PC-3 (cell line): ENCODE results near the gene ABLIM3. TPM values are rescaled to one million over a fixed set of nuclear protein-coding genes. Genes with fewer than 3 reads are reported as not detected.

ENCODE experiments used
- ATAC-seq: fragments of 200-7000 bp; cut with Tn5 transposase; 2 replicates; pipeline ENCODE4 v1.9.1; 2020; ENCODE audit warnings: mild to moderate bottlenecking, moderate library complexity
- BruUV-seq: library from RNA; stranded (reverse); fragments of 400-500 nt; replicated peaks from 2 replicates; lab custom pipeline; 2021; lab: Mats Ljungman, UMichigan
- CTCF ChIA-PET: fragments of 300-600 bp; sonication (Branson Sonifier 250); formaldehyde crosslinking; loops from one replicate; lab custom pipeline; 2022; ENCODE audit warnings: antibody characterized with exemption; lab: Charles Lee
- POLR2A ChIA-PET: fragments of 300-600 bp; sonication (Branson Sonifier 250); formaldehyde crosslinking; loops from one replicate; lab custom pipeline; 2022; ENCODE audit warnings: antibody characterized with exemption; ENCODE audit not compliant: unreplicated experiment; lab: Charles Lee
- DNase-seq: peaks from one replicate; pipeline ENCODE4 v3.0.0-alpha.2; 2015
- H2AFZ ChIP-seq: fragments of 300-600 bp; sonication (generic); 2 replicates; pipeline ENCODE4 v1.6.0; 2016; ENCODE audit warnings: antibody characterized with exemption, low read length
- H3F3A ChIP-seq: fragments of 300-600 bp; sonication (generic); one replicate; pipeline ENCODE4 v1.6.0; 2017; ENCODE audit warnings: antibody characterized with exemption, low read length, control low read depth, mild to moderate bottlenecking; ENCODE audit not compliant: unreplicated experiment
- H3K27ac ChIP-seq: fragments of 300-600 bp; sonication (generic); 2 replicates; pipeline ENCODE4 v1.5.1; 2016; ENCODE audit warnings: mild to moderate bottlenecking, low read length
- H3K27me3 ChIP-seq: fragments of 300-600 bp; sonication (generic); 2 replicates; pipeline ENCODE4 v1.6.1; 2016; ENCODE audit warnings: low read length, mixed read lengths
- H3K36me3 ChIP-seq: fragments of 300-600 bp; sonication (generic); 2 replicates; pipeline ENCODE4 v1.6.1; 2016; ENCODE audit warnings: low read depth, mixed run types, low read length, mixed read lengths
- H3K4me1 ChIP-seq: fragments of 300-600 bp; sonication (generic); 2 replicates; pipeline ENCODE4 v1.5.1; 2016; ENCODE audit warnings: low read length; ENCODE audit not compliant: insufficient read depth
- H3K4me2 ChIP-seq: fragments of 300-600 bp; sonication (generic); 2 replicates; pipeline ENCODE4 v1.6.0; 2016; ENCODE audit warnings: low read length
- H3K4me3 ChIP-seq: fragments of 300-600 bp; sonication (generic); 2 replicates; pipeline ENCODE4 v1.5.1; 2016; ENCODE audit warnings: mild to moderate bottlenecking, low read length, mixed read lengths
- H3K79me2 ChIP-seq: fragments of 300-600 bp; sonication (generic); 2 replicates; pipeline ENCODE4 v1.6.1; 2017; ENCODE audit warnings: low read length, mixed read lengths
- H3K9ac ChIP-seq: fragments of 300-600 bp; sonication (generic); 2 replicates; pipeline ENCODE4 v1.6.0; 2016; ENCODE audit warnings: mild to moderate bottlenecking, low read length
- H3K9me2 ChIP-seq: fragments of 300-600 bp; sonication (generic); replicated peaks from 2 replicates; pipeline ENCODE4 v1.6.1; 2016; ENCODE audit warnings: mixed run types, low read length, mixed read lengths
- H3K9me3 ChIP-seq: fragments of 300-600 bp; sonication (generic); 2 replicates; pipeline ENCODE4 v1.6.1; 2016; ENCODE audit warnings: low read length, mixed read lengths
- H4K20me1 ChIP-seq: fragments of 300-600 bp; sonication (generic); 2 replicates; pipeline ENCODE4 v1.6.1; 2016; ENCODE audit warnings: low read length, mixed read lengths
- CTCF ChIP-seq: fragments of 300-600 bp; sonication (generic); conservative IDR thresholded peaks from 2 replicates; pipeline ENCODE4 v1.5.1; 2017; ENCODE audit warnings: antibody characterized with exemption, low read depth, mild to moderate bottlenecking, low read length
- EZH2 ChIP-seq: fragments of 300-600 bp; sonication (generic); IDR thresholded peaks from one replicate; pipeline ENCODE4 v1.6.1; 2017; ENCODE audit warnings: antibody characterized with exemption, mild to moderate bottlenecking, low read length; ENCODE audit not compliant: unreplicated experiment
- EZH2phosphoT487 ChIP-seq: fragments of 300-600 bp; sonication (generic); IDR thresholded peaks from 2 replicates; pipeline ENCODE4 v1.6.1; 2018; ENCODE audit warnings: mild to moderate bottlenecking, antibody characterized with exemption, low read length, borderline replicate concordance
- intact Hi-C: fragments of 100-400 bp; cut with micrococcal nuclease; formaldehyde crosslinking; loops from 2 replicates; pipeline ENCODE4 v1.9.0; 2023
- total RNA-seq: library from RNA; depleted of rRNA; stranded (reverse); fragments of >200 nt; gene quantifications from 2 replicates; pipeline ENCODE4 v1.2.3, GENCODE V29; 2014

The ABLIM3 gene
- total RNA-seq, 1 experiment from 2014 or later: 43.6 TPM

GRCh38 chr5:149242339-149242738, 101.0 kb downstream of the ABLIM3 start:
- Histone ChIP-seq H3K4me3 (no peak overlapping the region), H3K36me3 (peaks cover 10% of the 10 kb centered on the region), H3F3A (no peaks in the 10 kb centered on the region), H3K9ac (no peak overlapping the region), H3K4me1 (no peaks in the 10 kb centered on the region), H3K9me3 (no peaks in the 10 kb centered on the region), H3K79me2 (no peaks in the 10 kb centered on the region), H3K27me3 (no peaks in the 10 kb centered on the region), H3K4me2 (no peak overlapping the region), H4K20me1 (no peaks in the 10 kb centered on the region), H3K27ac (no peak overlapping the region), H3K9me2 (no peaks in the 10 kb centered on the region), H2AFZ (no peak overlapping the region)
- ATAC-seq: no peak
- intact Hi-C loops: no loop called here
- DNase-seq: no peak
- ChIA-PET POLR2A (no interaction called here), CTCF (no interaction called here)
- TF ChIP-seq EZH2phosphoT487: no peak
- TF ChIP-seq EZH2: no peak
- no peak for TF ChIP-seq CTCF
- no TSS peak for BruUV-seq

- ATAC-seq (no peak), DNase-seq (no peak)
- no peaks in the 10 kb centered on the region for H4K20me1 ChIP-seq
- H3K4me3 ChIP-seq: no peak overlapping the region
- H2AFZ ChIP-seq: no peak overlapping the region
- intact Hi-C loops: no loop called here
- H3K4me2 ChIP-seq: no peak overlapping the region
- no peaks in the 10 kb centered on the region for H3K79me2 ChIP-seq
- peaks cover 13% of the 10 kb centered on the region for H3K36me3 ChIP-seq
- no TSS peak for BruUV-seq
- no peaks in the 10 kb centered on the region for H3K4me1 ChIP-seq
- H3K27ac ChIP-seq: no peak overlapping the region
- no peaks in the 10 kb centered on the region for H3K9me3 ChIP-seq
- H3K9ac ChIP-seq: no peak overlapping the region
- POLR2A ChIA-PET: no interaction called here
- H3F3A ChIP-seq: no peaks in the 10 kb centered on the region
- no peak for TF ChIP-seq EZH2
- no peak for TF ChIP-seq CTCF
- TF ChIP-seq EZH2phosphoT487: no peak
- CTCF ChIA-PET: no interaction called here
- no peaks in the 10 kb centered on the region for H3K27me3 ChIP-seq
- H3K9me2 ChIP-seq: no peaks in the 10 kb centered on the region
Measured at GRCh38 chr5:149246906-149247305, 105.6 kb downstream of the ABLIM3 start.

DNA sequence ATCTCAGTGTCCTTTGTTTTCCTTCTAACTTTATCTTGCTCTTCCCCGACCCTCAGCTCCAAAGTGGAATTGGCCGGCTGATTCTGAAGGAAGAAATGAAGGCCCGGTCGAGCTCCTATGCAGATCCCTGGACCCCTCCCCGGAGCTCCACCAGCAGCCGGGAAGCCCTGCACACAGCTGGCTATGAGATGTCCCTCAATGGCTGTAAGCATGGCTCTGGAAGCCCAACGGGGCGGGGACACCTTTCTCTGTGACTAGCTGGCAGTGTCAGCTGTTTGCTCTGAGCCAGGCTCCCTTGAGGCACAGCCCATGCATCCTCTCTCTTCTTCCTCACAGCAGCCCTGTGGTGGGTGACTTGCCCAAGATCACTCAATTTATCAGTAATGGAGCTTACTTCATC, 106.4 kb downstream of the ABLIM3 start:
- Histone ChIP-seq H3K27me3 (no peaks in the 10 kb centered on the region), H4K20me1 (no peaks in the 10 kb centered on the region), H3K9me2 (no peaks in the 10 kb centered on the region), H3K4me1 (no peaks in the 10 kb centered on the region), H3K79me2 (no peaks in the 10 kb centered on the region), H3F3A (no peaks in the 10 kb centered on the region), H3K9ac (no peak overlapping the region), H3K9me3 (no peaks in the 10 kb centered on the region), H3K4me3 (no peak overlapping the region), H3K4me2 (no peak overlapping the region), H3K27ac (no peak overlapping the region), H3K36me3 (peaks cover 13% of the 10 kb centered on the region), H2AFZ (no peak overlapping the region)
- ChIA-PET POLR2A (no interaction called here), CTCF (no interaction called here)
- ATAC-seq: no peak
- intact Hi-C loops: no loop called here
- no peak for TF ChIP-seq EZH2phosphoT487
- TF ChIP-seq CTCF: no peak
- no peak for TF ChIP-seq EZH2
- no peak for DNase-seq
- BruUV-seq: no TSS peak
